ENCODE results near the gene TEDC1. TPM values are rescaled to one million over a fixed set of nuclear protein-coding genes. Genes with fewer than 3 reads are reported as not detected.
A peak's percentile ranks its signal among the peaks of the same experiment; 100 is the strongest.

TEDC1 gene
- total and polyA plus RNA-seq, 2 donors from 2014 or later: 6.9 to 13.2 TPM

DNA sequence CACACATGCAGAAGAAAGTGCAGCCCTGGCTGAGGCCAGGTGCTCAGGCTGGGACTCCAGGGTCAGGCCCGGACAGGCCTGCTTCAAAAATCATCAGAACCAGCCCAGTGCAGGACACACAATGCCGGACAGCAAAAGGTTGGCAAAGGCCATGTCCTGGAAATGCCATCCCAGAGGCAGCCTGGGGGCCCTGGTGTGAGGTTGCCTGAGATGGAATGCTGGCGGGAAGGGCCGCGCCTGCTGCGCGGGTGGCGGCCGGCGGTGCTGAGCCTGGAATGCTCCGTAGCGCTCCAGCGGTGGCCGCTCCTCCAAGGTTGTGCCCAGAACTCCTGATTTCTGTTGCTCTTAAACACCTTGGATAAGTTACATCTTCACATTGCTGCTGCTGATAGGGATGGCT, 38.1 kb upstream of the TEDC1 start:
- no peaks in the 10 kb centered on the region for H3K27me3 ChIP-seq (ENCODE audit: control insufficient read depth, insufficient read depth, low read length)
- TF ChIP-seq, protein P1, sequence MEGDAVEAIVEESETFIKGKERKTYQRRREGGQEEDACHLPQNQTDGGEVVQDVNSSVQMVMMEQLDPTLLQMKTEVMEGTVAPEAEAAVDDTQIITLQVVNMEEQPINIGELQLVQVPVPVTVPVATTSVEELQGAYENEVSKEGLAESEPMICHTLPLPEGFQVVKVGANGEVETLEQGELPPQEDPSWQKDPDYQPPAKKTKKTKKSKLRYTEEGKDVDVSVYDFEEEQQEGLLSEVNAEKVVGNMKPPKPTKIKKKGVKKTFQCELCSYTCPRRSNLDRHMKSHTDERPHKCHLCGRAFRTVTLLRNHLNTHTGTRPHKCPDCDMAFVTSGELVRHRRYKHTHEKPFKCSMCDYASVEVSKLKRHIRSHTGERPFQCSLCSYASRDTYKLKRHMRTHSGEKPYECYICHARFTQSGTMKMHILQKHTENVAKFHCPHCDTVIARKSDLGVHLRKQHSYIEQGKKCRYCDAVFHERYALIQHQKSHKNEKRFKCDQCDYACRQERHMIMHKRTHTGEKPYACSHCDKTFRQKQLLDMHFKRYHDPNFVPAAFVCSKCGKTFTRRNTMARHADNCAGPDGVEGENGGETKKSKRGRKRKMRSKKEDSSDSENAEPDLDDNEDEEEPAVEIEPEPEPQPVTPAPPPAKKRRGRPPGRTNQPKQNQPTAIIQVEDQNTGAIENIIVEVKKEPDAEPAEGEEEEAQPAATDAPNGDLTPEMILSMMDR (IDR thresholded peaks at IDR 0.05; ENCODE audit: borderline replicate concordance, extremely low read depth, insufficient read depth): no peak
- FAIRE-seq: no peak
- intact Hi-C loops (cut with DNase I): no loop called here
- no peak overlapping the region for H3K4me3 ChIP-seq (ENCODE audit: low read length in 3 of 3)
- no peaks in the 10 kb centered on the region for H3K4me1 ChIP-seq (ENCODE audit: control insufficient read depth in 2 of 3, insufficient read depth in 2 of 3, low read depth in 1 of 3, low read length in 3 of 3)
- H3K27ac ChIP-seq (ENCODE audit: low read depth in 2 of 2, low read length in 2 of 2): no peak overlapping the region
- peak in 1 of 5 donors; percentile 28 for DNase-seq
- no peaks in the 10 kb centered on the region for H3K9me3 ChIP-seq (ENCODE audit: control insufficient read depth in 2 of 3, insufficient read depth in 1 of 3, low read length in 3 of 3)
- no peak overlapping the region for H3K9ac ChIP-seq (ENCODE audit: low read length in 3 of 3)
- H3K36me3 ChIP-seq (ENCODE audit: control insufficient read depth in 2 of 3, insufficient read depth in 3 of 3, low read length in 3 of 3): peaks cover 0 to 8% (median 6%) of the 10 kb centered on the region in 3 donors

DNA sequence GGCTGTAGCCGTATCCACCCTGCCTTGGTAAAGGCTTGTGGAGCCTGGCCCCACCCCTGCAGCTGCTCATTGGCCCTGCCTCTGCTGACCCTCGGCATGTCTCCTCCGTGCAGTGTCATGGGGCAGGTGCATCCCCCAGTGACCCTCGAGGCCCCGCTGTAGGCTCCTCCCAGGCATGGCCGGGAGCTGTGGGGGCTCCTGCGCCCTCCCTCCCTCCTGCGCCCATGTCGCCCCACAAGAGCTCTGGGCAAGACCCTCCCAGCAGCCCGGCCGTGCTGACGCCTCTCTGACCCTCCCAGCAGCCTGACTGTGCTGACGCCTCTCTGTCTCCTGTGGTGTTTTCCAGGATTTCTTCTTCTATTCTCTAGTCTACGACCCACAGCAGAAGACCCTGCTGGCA, 37.2 kb upstream of the TEDC1 start:
- H3K36me3 ChIP-seq (ENCODE audit: control insufficient read depth in 2 of 3, insufficient read depth in 3 of 3, low read length in 3 of 3): peaks cover 0 to 8% (median 6%) of the 10 kb centered on the region in 3 donors
- H3K27ac ChIP-seq (ENCODE audit: low read depth in 2 of 2, low read length in 2 of 2): no peak overlapping the region
- H3K4me3 ChIP-seq (ENCODE audit: low read length in 3 of 3): no peak overlapping the region
- H3K9me3 ChIP-seq (ENCODE audit: control insufficient read depth in 2 of 3, insufficient read depth in 1 of 3, low read length in 3 of 3): no peaks in the 10 kb centered on the region
- DNase-seq (peak in 2 of 5 donors; percentile 33 to 70), FAIRE-seq (no peak)
- TF ChIP-seq, protein P1 (IDR thresholded peaks at IDR 0.05; ENCODE audit: borderline replicate concordance, extremely low read depth, insufficient read depth): no peak
- no peaks in the 10 kb centered on the region for H3K4me1 ChIP-seq (ENCODE audit: control insufficient read depth in 2 of 3, insufficient read depth in 2 of 3, low read depth in 1 of 3, low read length in 3 of 3)
- H3K9ac ChIP-seq (ENCODE audit: low read length in 3 of 3): no peak overlapping the region
- intact Hi-C loops (cut with DNase I): no loop called here
- no peaks in the 10 kb centered on the region for H3K27me3 ChIP-seq (ENCODE audit: control insufficient read depth, insufficient read depth, low read length)

DNA sequence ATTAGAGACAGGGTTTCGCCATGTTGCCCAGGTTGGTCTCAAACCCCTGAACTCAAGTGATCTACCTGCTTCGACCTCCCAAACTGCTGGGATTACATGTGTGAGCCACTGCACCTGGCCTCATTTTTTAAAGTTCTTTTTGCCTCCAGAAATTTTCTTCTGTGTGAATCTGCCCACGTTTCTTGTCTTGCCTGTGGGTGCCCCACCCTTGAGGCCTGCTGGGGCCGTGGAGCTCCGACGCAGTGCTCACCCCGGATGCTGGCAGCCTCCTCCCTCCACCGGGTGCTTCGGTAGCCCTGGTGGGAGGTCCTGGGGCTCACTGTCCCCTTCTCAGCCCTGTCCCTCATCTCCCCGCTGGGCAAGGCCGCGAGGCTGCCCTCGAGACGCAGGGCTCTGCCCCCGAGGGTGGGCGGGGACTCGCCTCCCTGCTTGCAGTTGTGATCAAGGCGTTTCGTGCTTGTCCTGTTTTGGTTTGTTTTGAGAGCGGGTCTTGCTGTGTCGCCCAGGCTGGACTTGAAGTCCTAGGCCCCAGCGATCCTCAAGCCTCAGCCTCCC, 35.9 kb upstream of the TEDC1 start:
- FAIRE-seq (no peak), DNase-seq (peak in 1 of 5 donors; percentile 28)
- no peak overlapping the region for H3K27ac ChIP-seq (ENCODE audit: low read depth in 2 of 2, low read length in 2 of 2)
- H3K4me3 ChIP-seq (ENCODE audit: low read length in 3 of 3): no peak overlapping the region
- H3K9me3 ChIP-seq (ENCODE audit: control insufficient read depth in 2 of 3, insufficient read depth in 1 of 3, low read length in 3 of 3): no peaks in the 10 kb centered on the region
- no peak overlapping the region for H3K9ac ChIP-seq (ENCODE audit: low read length in 3 of 3)
- no peaks in the 10 kb centered on the region for H3K4me1 ChIP-seq (ENCODE audit: control insufficient read depth in 2 of 3, insufficient read depth in 2 of 3, low read depth in 1 of 3, low read length in 3 of 3)
- TF ChIP-seq, protein P1 (IDR thresholded peaks at IDR 0.05; ENCODE audit: borderline replicate concordance, extremely low read depth, insufficient read depth): no peak
- H3K36me3 ChIP-seq (ENCODE audit: control insufficient read depth in 2 of 3, insufficient read depth in 3 of 3, low read length in 3 of 3): peaks cover 0 to 8% (median 6%) of the 10 kb centered on the region in 3 donors
- intact Hi-C loops (cut with DNase I): no loop called here
- H3K27me3 ChIP-seq (ENCODE audit: control insufficient read depth, insufficient read depth, low read length): no peaks in the 10 kb centered on the region

Data from kidney (tissue), 14 donors.